Pancreas (tissue), 10 donors: ENCODE results near the gene PBRM1. TPM values are rescaled to one million over a fixed set of nuclear protein-coding genes. Genes with fewer than 3 reads are reported as not detected.

Experiments used
- ATAC-seq, 4 donors: fragments of 200-7000 bp; cut with Tn5 transposase; one replicate each; pipeline versions ENCODE4 v1.8.0 to v1.9.1; 2020; ENCODE audit warnings: mild to moderate bottlenecking in 4 of 4, moderate library complexity in 4 of 4
- DNase-seq, 6 donors: peaks; one replicate each; pipeline ENCODE4 v3.0.0-alpha.2; 2020
- FAIRE-seq: peaks from 2 replicates; lab custom pipeline; 2012; peaks lifted over from hg19 to GRCh38; lab: Jason Lieb, UNC
- H3K27ac ChIP-seq, 4 donors: fragments of 200-600 bp; sonication (generic); 1 replicate in 3 of 4; 2 replicates in 1 of 4; pipeline versions ENCODE4 v1.5.0 to v1.8.0; 2020
- H3K27me3 ChIP-seq, 4 donors: fragments of 200-600 bp; one replicate each; pipeline ENCODE4 v1.8.0; 2021
- H3K36me3 ChIP-seq, 3 donors: fragments of 200-600 bp; sonication (generic) in 1 of 3; one replicate each; pipeline versions ENCODE4 v1.5.0 to v1.8.0; 2020 to 2021
- H3K4me1 ChIP-seq, 3 donors: fragments of 200-600 bp; one replicate each; pipeline ENCODE4 v1.8.0; 2021
- H3K4me3 ChIP-seq, 4 donors: fragments of 200-600 bp; sonication (generic) in 2 of 4; one replicate each; pipeline versions ENCODE4 v1.5.0 to v1.8.0; 2020 to 2021
- H3K9me3 ChIP-seq, 4 donors: fragments of 200-600 bp; one replicate each; pipeline ENCODE4 v1.8.0; 2021
- CTCF ChIP-seq, 4 donors: fragments of 200-600 bp; sonication (generic) in 3 of 4; IDR thresholded peaks; one replicate each; pipeline versions ENCODE4 v1.5.0 to v1.8.0; 2021; ENCODE audit warnings: antibody characterized with exemption in 4 of 4
- WGBS, 2 donors: extraction: QIAGEN DNeasy Blood & Tissue Kit; methylation state at CpG; one replicate each; pipeline ENCODE4 v1.1.7; 2013; 5-methylcytosine and 5-hydroxymethylcytosine counted together
- intact Hi-C, 3 donors: fragments of 100-400 bp; cut with DNase I; formaldehyde crosslinking; loops; one replicate each; pipeline versions ENCODE4 v1.11.1 to v1.14.2; 2022
- polyA plus RNA-seq, 2 donors: library from polyadenylated mRNA; stranded (reverse); fragments of 200-250 nt; gene quantifications; one replicate each; pipeline ENCODE4 v1.2.3, GENCODE V29; 2013
- total RNA-seq, 6 donors: library from RNA; stranded (reverse); fragmentation: NEBNext Ultra II Directional in 4 of 6; extraction: Animal tissue kit (Norgen Biotek cat#: 25700) in 4 of 6; gene quantifications; one replicate each; pipeline versions ENCODE4 v1.2.1 to v1.2.4, GENCODE V29; 2021 to 2023
- donor health status: healthy with polysubstance abuse.
- donor health status: DM: no; HTN: no; CAD: no; lungs with moderate emphysema.
- donor health status: DM: no; HTN: no; CAD: no.
- donor health status: control.
- donor health status: control.
- donor health status: Bipolar disorder and iron deficiency.
- donor health status: DM: yes; HTN: yes; CAD: no.
- donor health status: DM: no; HTN: no; CAD: no.
- donor health status: DM: no; HTN: no; CAD: no.
- donor health status: DM: yes; HTN: yes; CAD: no.

The PBRM1 gene
- total and polyA plus RNA-seq, 8 donors = 7.4 to 34.9 (median 22.5) TPM

- Histone ChIP-seq H3K27me3 (no peaks in the 10 kb centered on the region), H3K36me3 (peaks cover 9 to 55% (median 55%) of the 10 kb centered on the region in 3 donors), H3K9me3 (no peaks in the 10 kb centered on the region), H3K4me3 (no peak overlapping the region), H3K27ac (no peak overlapping the region), H3K4me1 (peaks cover 22 to 28% (median 24%) of the 10 kb centered on the region in 3 donors)
- DNase-seq = no peak
- 46 to 52% methylated on average over 3 of the region's 3 CpGs for WGBS, 2 donors
- intact Hi-C loops = no loop called here
- FAIRE-seq = no peak
- no peak for ATAC-seq
- no peak for TF ChIP-seq CTCF (IDR thresholded peaks at IDR 0.05)
Observed at GRCh38 chr3:52689151-52689550, 3.4 kb upstream of the PBRM1 start.

- Histone ChIP-seq H3K27me3 (no peaks in the 10 kb centered on the region), H3K36me3 (peaks cover 9 to 48% (median 47%) of the 10 kb centered on the region in 3 donors), H3K4me3 (peak overlapping the region in 1 of 4 donors; percentile 88), H3K27ac (no peak overlapping the region), H3K4me1 (peaks cover 25 to 33% (median 28%) of the 10 kb centered on the region in 3 donors), H3K9me3 (no peaks in the 10 kb centered on the region)
- intact Hi-C loops = no loop called here
- WGBS, 2 donors = 17 to 25% methylated on average over 6 of the region's 6 CpGs
- TF ChIP-seq CTCF (IDR thresholded peaks at IDR 0.05) = no peak
- DNase-seq = no peak
- ATAC-seq = no peak
- no peak for FAIRE-seq
Observed at GRCh38 chr3:52688266-52688665, 2.6 kb upstream of the PBRM1 start.

GRCh38 chr3:52685285-52685708, 416 bp downstream of the PBRM1 start:
- Histone ChIP-seq H3K36me3 (peaks cover 4 to 27% (median 26%) of the 10 kb centered on the region in 3 donors), H3K27me3 (no peaks in the 10 kb centered on the region), H3K9me3 (no peaks in the 10 kb centered on the region), H3K4me3 (peak overlapping the region; percentile 42 to 88 (median 76)), H3K27ac (peak overlapping the region; percentile 79 to 97 (median 92)), H3K4me1 (peaks cover 28 to 47% (median 32%) of the 10 kb centered on the region in 3 donors)
- intact Hi-C loops = no loop called here
- FAIRE-seq (no peak), ATAC-seq (peak; percentile 81 to 88 (median 84)), DNase-seq (peak; percentile 80 to 91 (median 84))
- 0% methylated on average over 30 to 41 of the region's 41 CpGs for WGBS, 2 donors
- no peak for TF ChIP-seq CTCF (IDR thresholded peaks at IDR 0.05)

- FAIRE-seq = no peak
Observed at GRCh38 chr3:52684184-52684583, 1.5 kb downstream of the PBRM1 start.

More at GRCh38 chr3:52684184-52684583, 1.5 kb downstream of the PBRM1 start:
- H3K4me3 ChIP-seq = peak overlapping the region in 1 of 4 donors; percentile 88
- ATAC-seq (no peak), DNase-seq (no peak)
- peaks cover 32 to 58% (median 37%) of the 10 kb centered on the region in 3 donors for H3K4me1 ChIP-seq
- WGBS, 2 donors = 11 to 12% methylated on average over 5 of the region's 5 CpGs
- intact Hi-C loops = no loop called here
- H3K36me3 ChIP-seq = peaks cover 4 to 18% (median 15%) of the 10 kb centered on the region in 3 donors
- H3K27ac ChIP-seq = no peak overlapping the region
- no peaks in the 10 kb centered on the region for H3K27me3 ChIP-seq
- H3K9me3 ChIP-seq = no peaks in the 10 kb centered on the region
- TF ChIP-seq CTCF (IDR thresholded peaks at IDR 0.05) = no peak
